Panc1 (cell line): Measurements from ENCODE around the gene ZFYVE21. TPM values are rescaled to one million over a fixed set of nuclear protein-coding genes. Genes with fewer than 3 reads are reported as not detected.

Experiments
- ATAC-seq: fragments of 200-7000 bp; cut with Tn5 transposase; 2 replicates; pipeline ENCODE4 v1.9.1; 2020; ENCODE audit warnings: mild to moderate bottlenecking, moderate library complexity
- BruUV-seq: library from RNA; stranded (reverse); fragments of 400-500 nt; replicated peaks from 2 replicates; lab custom pipeline; 2021; lab: Mats Ljungman, UMichigan
- CTCF ChIA-PET: fragments of 300-600 bp; sonication (Branson Sonifier 250); formaldehyde crosslinking; loops from one replicate; lab custom pipeline; 2022; ENCODE audit warnings: antibody characterized with exemption; lab: Charles Lee
- POLR2A ChIA-PET: fragments of 300-600 bp; sonication (Branson Sonifier 250); formaldehyde crosslinking; loops from one replicate; lab custom pipeline; 2022; ENCODE audit warnings: antibody characterized with exemption; lab: Charles Lee
- DNase-seq: peaks from one replicate; pipeline ENCODE4 v3.0.0-alpha.2; 2010; ENCODE audit warnings: low read depth, low spot score
- H3K27ac ChIP-seq: 2 replicates; pipeline ENCODE4 v1.5.1; 2011; ENCODE audit warnings: mild to moderate bottlenecking, low read length, inconsistent platforms
- H3K27me3 ChIP-seq: fragments of 200-500 bp; sonication (Bioruptor generic); 2 replicates; pipeline ENCODE4 v1.6.0; 2014; ENCODE audit warnings: low read length, inconsistent platforms; ENCODE audit not compliant: control insufficient read depth, insufficient read depth
- H3K36me3 ChIP-seq: fragments of 200-500 bp; sonication (Bioruptor generic); 2 replicates; pipeline ENCODE4 v1.5.1; 2014; ENCODE audit warnings: inconsistent platforms, mild to moderate bottlenecking, low read length, moderate library complexity; ENCODE audit not compliant: control insufficient read depth, insufficient read depth
- H3K4me1 ChIP-seq: 2 replicates; pipeline ENCODE4 v1.5.1; 2011; ENCODE audit warnings: inconsistent platforms, mild to moderate bottlenecking, low read length, moderate library complexity; ENCODE audit not compliant: control insufficient read depth, insufficient read depth
- H3K4me3 ChIP-seq, 2 experiments: 2 replicates each; pipeline ENCODE4 v1.5.1; 2011 to 2012; ENCODE audit warnings: low read depth in 2 of 2, low read length in 2 of 2, mild to moderate bottlenecking in 2 of 2, inconsistent platforms in 1 of 2, moderate library complexity in 1 of 2
- H3K9me3 ChIP-seq: fragments of 200-500 bp; sonication (Bioruptor generic); 2 replicates; pipeline ENCODE4 v1.5.1; 2014; ENCODE audit warnings: low read depth, mild to moderate bottlenecking, inconsistent platforms, low read length, moderate library complexity; ENCODE audit not compliant: control insufficient read depth, insufficient read depth
- POLR2AphosphoS5 ChIP-seq: IDR thresholded peaks from 2 replicates; pipeline ENCODE4 v1.6.1; 2012; ENCODE audit warnings: mild to moderate bottlenecking, low read depth, low read length, moderate library complexity
- SIN3A ChIP-seq: IDR thresholded peaks from 2 replicates; pipeline ENCODE4 v1.6.1; 2012; ENCODE audit warnings: low read depth, mild to moderate bottlenecking, low read length, moderate library complexity, borderline replicate concordance; ENCODE audit not compliant: insufficient read depth
- TCF7L2 ChIP-seq: IDR thresholded peaks from 2 replicates; pipeline ENCODE4 v1.6.1; 2011; ENCODE audit warnings: mild to moderate bottlenecking, low read depth, low read length, inconsistent platforms
- in situ Hi-C: cut with HindIII; loops from 2 replicates; pipeline ENCODE4 v1.10.0; 2016; ENCODE audit warnings: low sequenced_read_pairs, low pct_unique_long_range_greater_than_20kb
- intact Hi-C: fragments of 100-400 bp; cut with micrococcal nuclease; formaldehyde crosslinking; loops from one replicate; pipeline ENCODE4 v1.10.0; 2022; ENCODE audit not compliant: unreplicated experiment
- total RNA-seq: library from RNA; stranded (reverse); gene quantifications from one replicate; pipeline ENCODE4 v1.2.1, GENCODE V29; 2021; ENCODE audit not compliant: unreplicated experiment
- TF ChIP-seq, protein P1 (sequence below), 2 experiments: IDR thresholded peaks; 2 replicates each; pipeline ENCODE4 v1.6.1; 2011 to 2012; ENCODE audit warnings: low read depth in 2 of 2, control low read depth in 1 of 2, low read length in 1 of 2, mild to moderate bottlenecking in 1 of 2, moderate library complexity in 1 of 2; ENCODE audit not compliant: insufficient read depth in 1 of 2
- TF ChIP-seq, protein P2 (sequence below): fragments of 450-650 bp; IDR thresholded peaks from 2 replicates; pipeline ENCODE4 v1.5.1; 2017; ENCODE audit warnings: mild to moderate bottlenecking

The ZFYVE21 gene
- total RNA-seq, 1 experiment from 2014 or later = 41.8 TPM

DNA sequence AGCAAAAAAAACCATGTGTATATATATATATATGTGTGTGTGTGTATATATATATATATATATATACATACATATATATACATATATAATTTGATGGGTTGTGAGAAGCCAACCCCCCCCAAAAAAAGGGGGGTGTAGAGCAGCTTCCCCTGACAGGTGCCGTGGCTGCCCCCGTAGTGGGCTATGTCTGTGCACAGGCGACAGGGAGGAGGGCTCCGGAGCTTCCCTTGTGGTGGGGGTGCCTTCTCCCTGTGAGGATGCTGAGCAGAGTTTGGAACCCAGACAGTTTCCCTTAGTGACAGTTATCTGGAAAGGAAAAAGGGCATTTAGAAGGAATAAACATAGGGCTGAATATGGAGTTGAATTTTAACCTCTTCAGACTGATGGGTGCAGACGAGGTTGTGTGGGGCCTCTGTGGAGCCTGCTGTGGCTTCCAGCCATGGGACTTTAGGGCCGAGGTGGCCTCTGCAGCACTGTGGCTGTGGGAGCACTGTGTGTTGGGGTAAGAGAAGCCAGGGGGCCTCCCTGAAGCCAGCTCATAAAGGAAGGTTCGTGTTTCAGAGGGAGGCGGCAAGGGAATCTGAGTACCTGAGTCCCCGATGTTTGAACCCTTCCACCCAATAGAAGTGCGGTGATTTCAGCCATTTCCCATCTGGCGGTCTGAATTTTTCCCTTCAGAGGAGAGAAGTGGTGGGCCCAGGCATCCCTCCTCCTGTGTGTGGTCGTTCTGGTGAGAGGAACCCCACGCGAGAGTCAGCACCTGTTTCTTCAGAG, 20.1 kb upstream of the ZFYVE21 start:
- in situ Hi-C loops = no loop called here
- no TSS peak for BruUV-seq
- no peak for DNase-seq
- intact Hi-C loops = no loop called here
- Histone ChIP-seq H3K36me3 (peaks cover 2% of the 10 kb centered on the region; the same call in 1 of the 2 replicates), H3K4me3 (no peak overlapping the region), H3K4me1 (peaks cover 38% of the 10 kb centered on the region), H3K9me3 (no peaks in the 10 kb centered on the region), H3K27me3 (no peaks in the 10 kb centered on the region), H3K27ac (0 out of 2 replicates have a peak overlapping the region, but pooled peaks have one; percentile 34)
- no peak for ATAC-seq
- CTCF ChIA-PET = interaction anchor here (0.6 kb wide), 1 partner anchor 663 kb away, joined by 3 read pairs; no protein-coding TSS in a partner anchor
- POLR2A ChIA-PET = no interaction called here
- TF ChIP-seq, protein P1, sequence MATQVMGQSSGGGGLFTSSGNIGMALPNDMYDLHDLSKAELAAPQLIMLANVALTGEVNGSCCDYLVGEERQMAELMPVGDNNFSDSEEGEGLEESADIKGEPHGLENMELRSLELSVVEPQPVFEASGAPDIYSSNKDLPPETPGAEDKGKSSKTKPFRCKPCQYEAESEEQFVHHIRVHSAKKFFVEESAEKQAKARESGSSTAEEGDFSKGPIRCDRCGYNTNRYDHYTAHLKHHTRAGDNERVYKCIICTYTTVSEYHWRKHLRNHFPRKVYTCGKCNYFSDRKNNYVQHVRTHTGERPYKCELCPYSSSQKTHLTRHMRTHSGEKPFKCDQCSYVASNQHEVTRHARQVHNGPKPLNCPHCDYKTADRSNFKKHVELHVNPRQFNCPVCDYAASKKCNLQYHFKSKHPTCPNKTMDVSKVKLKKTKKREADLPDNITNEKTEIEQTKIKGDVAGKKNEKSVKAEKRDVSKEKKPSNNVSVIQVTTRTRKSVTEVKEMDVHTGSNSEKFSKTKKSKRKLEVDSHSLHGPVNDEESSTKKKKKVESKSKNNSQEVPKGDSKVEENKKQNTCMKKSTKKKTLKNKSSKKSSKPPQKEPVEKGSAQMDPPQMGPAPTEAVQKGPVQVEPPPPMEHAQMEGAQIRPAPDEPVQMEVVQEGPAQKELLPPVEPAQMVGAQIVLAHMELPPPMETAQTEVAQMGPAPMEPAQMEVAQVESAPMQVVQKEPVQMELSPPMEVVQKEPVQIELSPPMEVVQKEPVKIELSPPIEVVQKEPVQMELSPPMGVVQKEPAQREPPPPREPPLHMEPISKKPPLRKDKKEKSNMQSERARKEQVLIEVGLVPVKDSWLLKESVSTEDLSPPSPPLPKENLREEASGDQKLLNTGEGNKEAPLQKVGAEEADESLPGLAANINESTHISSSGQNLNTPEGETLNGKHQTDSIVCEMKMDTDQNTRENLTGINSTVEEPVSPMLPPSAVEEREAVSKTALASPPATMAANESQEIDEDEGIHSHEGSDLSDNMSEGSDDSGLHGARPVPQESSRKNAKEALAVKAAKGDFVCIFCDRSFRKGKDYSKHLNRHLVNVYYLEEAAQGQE (IDR thresholded peaks at IDR 0.05; ENCODE audit: insufficient read depth in 1 of 2, low read depth in 2 of 2, low read length in 1 of 2) = no peak
- TF ChIP-seq, protein P2, sequence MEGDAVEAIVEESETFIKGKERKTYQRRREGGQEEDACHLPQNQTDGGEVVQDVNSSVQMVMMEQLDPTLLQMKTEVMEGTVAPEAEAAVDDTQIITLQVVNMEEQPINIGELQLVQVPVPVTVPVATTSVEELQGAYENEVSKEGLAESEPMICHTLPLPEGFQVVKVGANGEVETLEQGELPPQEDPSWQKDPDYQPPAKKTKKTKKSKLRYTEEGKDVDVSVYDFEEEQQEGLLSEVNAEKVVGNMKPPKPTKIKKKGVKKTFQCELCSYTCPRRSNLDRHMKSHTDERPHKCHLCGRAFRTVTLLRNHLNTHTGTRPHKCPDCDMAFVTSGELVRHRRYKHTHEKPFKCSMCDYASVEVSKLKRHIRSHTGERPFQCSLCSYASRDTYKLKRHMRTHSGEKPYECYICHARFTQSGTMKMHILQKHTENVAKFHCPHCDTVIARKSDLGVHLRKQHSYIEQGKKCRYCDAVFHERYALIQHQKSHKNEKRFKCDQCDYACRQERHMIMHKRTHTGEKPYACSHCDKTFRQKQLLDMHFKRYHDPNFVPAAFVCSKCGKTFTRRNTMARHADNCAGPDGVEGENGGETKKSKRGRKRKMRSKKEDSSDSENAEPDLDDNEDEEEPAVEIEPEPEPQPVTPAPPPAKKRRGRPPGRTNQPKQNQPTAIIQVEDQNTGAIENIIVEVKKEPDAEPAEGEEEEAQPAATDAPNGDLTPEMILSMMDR = no peak
- TF ChIP-seq POLR2AphosphoS5 (no peak; the same call in 1 of the 2 replicates), SIN3A (no peak), TCF7L2 (no peak)

DNA sequence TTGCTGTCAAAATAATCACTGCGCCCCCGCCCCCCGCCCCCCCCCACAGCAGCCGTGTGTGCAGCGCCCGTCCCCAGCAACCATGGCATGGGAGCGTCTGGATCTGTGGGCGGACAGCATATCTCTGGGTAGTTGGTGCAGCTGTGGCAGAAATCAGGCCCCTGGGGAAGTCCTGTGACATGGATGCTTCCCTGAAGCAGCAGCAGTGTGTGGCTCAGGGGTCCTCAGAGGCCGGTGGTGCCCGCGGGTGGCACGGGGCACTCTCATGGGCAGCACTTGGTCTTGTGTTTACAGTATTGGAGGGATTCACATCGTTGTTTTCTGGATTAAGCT, 19.6 kb upstream of the ZFYVE21 start:
- ChIA-PET POLR2A (no interaction called here), CTCF (no interaction called here)
- TF ChIP-seq, protein P2 = no peak
- TF ChIP-seq TCF7L2 (no peak), SIN3A (no peak), POLR2AphosphoS5 (no peak)
- TF ChIP-seq, protein P1 (IDR thresholded peaks at IDR 0.05; ENCODE audit: insufficient read depth in 1 of 2, low read depth in 2 of 2, low read length in 1 of 2) = no peak
- in situ Hi-C loops = no loop called here
- intact Hi-C loops = no loop called here
- H3K36me3 ChIP-seq = peaks cover 2% of the 10 kb centered on the region; the same call in 1 of the 2 replicates
- H3K9me3 ChIP-seq = no peaks in the 10 kb centered on the region
- H3K27me3 ChIP-seq = no peaks in the 10 kb centered on the region
- H3K4me3 ChIP-seq = no peak overlapping the region
- no peak overlapping the region for H3K27ac ChIP-seq
- DNase-seq (no peak), ATAC-seq (no peak)
- H3K4me1 ChIP-seq = peaks cover 38% of the 10 kb centered on the region
- no TSS peak for BruUV-seq
